ENCODE measurements around the gene ITGA4. TPM values are rescaled to one million over a fixed set of nuclear protein-coding genes. Genes with fewer than 3 reads are reported as not detected.

ITGA4 gene
- total RNA-seq, 1 donor from 2014 or later, result 9.5 TPM

- Mint-ChIP-seq H3K27me3 (peaks cover 65% of the 10 kb centered on the region), H3K4me1 (ENCODE audit: unreplicated experiment) (peaks cover 5% of the 10 kb centered on the region), H3K27ac (no peak overlapping the region), H3K4me3 (no peak overlapping the region), H3K9me3 (no peaks in the 10 kb centered on the region), H3K36me3 (no peaks in the 10 kb centered on the region)
- no peak for TF ChIP-seq CTCF (conservative IDR thresholded peaks at IDR 0.05)
- no peak for DNase-seq (ENCODE audit: extremely low spot score, unreplicated experiment)
Observed at GRCh38 chr2:181461056-181461997, 4.1 kb downstream of the ITGA4 start.

GRCh38 chr2:181462033-181462432, 4.8 kb downstream of the ITGA4 start:
- H3K27ac Mint-ChIP-seq, result no peak overlapping the region
- peaks cover 58% of the 10 kb centered on the region for H3K27me3 Mint-ChIP-seq
- no peak for TF ChIP-seq CTCF (conservative IDR thresholded peaks at IDR 0.05)
- no peak overlapping the region for H3K4me3 Mint-ChIP-seq
- H3K4me1 Mint-ChIP-seq (ENCODE audit: unreplicated experiment), result no peaks in the 10 kb centered on the region
- no peaks in the 10 kb centered on the region for H3K9me3 Mint-ChIP-seq
- no peak for DNase-seq (ENCODE audit: extremely low spot score, unreplicated experiment)
- no peaks in the 10 kb centered on the region for H3K36me3 Mint-ChIP-seq

- TF ChIP-seq CTCF (conservative IDR thresholded peaks at IDR 0.05), result no peak
- Mint-ChIP-seq H3K9me3 (no peaks in the 10 kb centered on the region), H3K36me3 (no peaks in the 10 kb centered on the region), H3K4me3 (no peak overlapping the region), H3K4me1 (ENCODE audit: unreplicated experiment) (no peaks in the 10 kb centered on the region), H3K27me3 (peaks cover 46% of the 10 kb centered on the region), H3K27ac (no peak overlapping the region)
- no peak for DNase-seq (ENCODE audit: extremely low spot score, unreplicated experiment)
Observed at GRCh38 chr2:181463588-181463987, 6.4 kb downstream of the ITGA4 start.

GRCh38 chr2:181464966-181465365, 7.8 kb downstream of the ITGA4 start:
- DNase-seq (ENCODE audit: extremely low spot score, unreplicated experiment), result no peak
- H3K4me3 Mint-ChIP-seq, result no peak overlapping the region
- no peak overlapping the region for H3K27ac Mint-ChIP-seq
- no peaks in the 10 kb centered on the region for H3K4me1 Mint-ChIP-seq (ENCODE audit: unreplicated experiment)
- no peaks in the 10 kb centered on the region for H3K36me3 Mint-ChIP-seq
- TF ChIP-seq CTCF (conservative IDR thresholded peaks at IDR 0.05), result no peak
- peaks cover 32% of the 10 kb centered on the region for H3K27me3 Mint-ChIP-seq
- no peaks in the 10 kb centered on the region for H3K9me3 Mint-ChIP-seq

- no peaks in the 10 kb centered on the region for H3K36me3 Mint-ChIP-seq
- DNase-seq (ENCODE audit: extremely low spot score, unreplicated experiment), result no peak
- peaks cover 23% of the 10 kb centered on the region for H3K27me3 Mint-ChIP-seq
- H3K4me1 Mint-ChIP-seq (ENCODE audit: unreplicated experiment), result no peaks in the 10 kb centered on the region
- no peak for TF ChIP-seq CTCF (conservative IDR thresholded peaks at IDR 0.05)
- H3K4me3 Mint-ChIP-seq, result no peak overlapping the region
- H3K27ac Mint-ChIP-seq, result no peak overlapping the region
- H3K9me3 Mint-ChIP-seq, result no peaks in the 10 kb centered on the region
Observed at GRCh38 chr2:181465676-181466375, 8.6 kb downstream of the ITGA4 start.
